DMS53 treated with DMSO at 0.1 percent for 48 hours (cell line): Measurements from ENCODE around the gene SERPIND1.

ENCODE experiments used
- DNase-seq: peaks from one replicate; lab custom pipeline; 2025; ENCODE audit not compliant: unreplicated experiment; lab: John Stamatoyannopoulos, UW

Gene SERPIND1

DNA sequence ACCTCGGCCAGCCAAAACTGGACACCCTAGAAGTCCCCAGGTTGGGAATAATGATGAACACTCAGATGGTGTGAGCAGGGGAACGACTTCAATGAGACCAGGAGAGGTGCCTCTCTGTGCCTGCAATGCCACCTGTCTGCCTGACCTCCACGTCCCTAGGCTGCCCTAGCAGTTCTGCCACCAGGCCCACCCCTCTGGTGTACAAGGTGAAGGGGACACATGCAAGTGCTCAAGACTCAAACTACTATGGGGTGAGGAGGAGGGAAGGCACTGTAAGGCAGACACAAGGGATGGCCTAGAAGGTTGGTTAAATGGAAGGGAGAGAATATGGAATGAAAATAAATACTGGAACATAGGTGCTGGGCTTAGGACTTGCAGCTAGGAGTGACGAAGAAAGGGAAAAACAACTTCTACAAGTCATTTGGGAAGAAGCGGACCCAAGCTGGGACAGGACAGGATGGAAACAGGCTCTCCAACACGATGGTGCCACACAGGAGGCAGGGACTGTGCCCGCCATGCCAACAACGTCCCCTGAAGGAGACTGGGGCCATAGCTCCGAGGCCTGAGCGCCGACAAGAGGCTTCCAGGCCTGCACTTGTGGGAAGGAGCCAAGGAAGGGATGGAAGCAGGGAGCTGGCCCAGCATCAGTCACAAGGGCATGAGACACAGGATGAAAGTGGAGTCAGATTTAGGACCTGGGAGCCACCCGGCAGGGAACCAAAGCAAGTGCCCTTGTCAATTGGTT, 18.5 kb downstream of the SERPIND1 start:
- no peak for DNase-seq

GRCh38 chr22:20792966-20793728, 19.2 kb downstream of the SERPIND1 start:
- DNase-seq: no peak

- no peak for DNase-seq
These were observed 20.1 kb downstream of the SERPIND1 start for GRCh38 chr22:20793748-20794649.

DNA sequence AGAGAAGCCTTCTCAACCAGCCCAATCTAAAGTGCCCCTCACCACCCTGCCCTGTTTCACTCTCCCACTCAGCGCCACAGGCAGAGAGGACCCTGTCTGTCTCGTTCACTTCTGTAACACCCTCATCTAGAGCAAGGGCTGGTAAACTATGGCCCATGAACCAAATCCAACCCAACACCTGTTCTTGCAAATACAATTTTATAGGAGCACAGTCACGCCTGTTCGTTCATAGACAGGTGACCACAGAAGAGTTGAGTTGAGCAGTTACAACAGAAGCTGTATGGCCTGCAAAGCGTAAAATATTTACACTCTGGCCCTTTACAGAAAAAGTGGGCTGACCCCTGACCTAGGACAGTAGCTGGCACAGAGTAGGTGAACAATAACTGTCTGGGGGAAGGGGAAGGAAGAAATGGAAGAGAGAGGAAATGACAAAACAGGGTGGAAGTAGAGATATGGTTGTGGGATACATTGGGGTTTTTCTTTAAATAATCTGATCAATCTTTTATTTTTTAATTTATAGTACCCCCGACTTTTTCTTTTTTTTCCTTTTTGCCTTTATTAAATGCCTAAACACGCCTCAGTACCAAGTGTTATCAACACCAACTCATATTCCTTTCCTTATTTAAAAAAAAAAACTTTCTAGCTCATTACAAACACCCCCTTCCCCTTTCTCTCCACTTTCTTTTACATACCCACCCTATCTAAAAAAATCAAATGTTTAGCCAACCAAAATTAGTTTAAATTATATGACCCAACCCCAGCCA, 20.9 kb downstream of the SERPIND1 start:
- no peak for DNase-seq

DNA sequence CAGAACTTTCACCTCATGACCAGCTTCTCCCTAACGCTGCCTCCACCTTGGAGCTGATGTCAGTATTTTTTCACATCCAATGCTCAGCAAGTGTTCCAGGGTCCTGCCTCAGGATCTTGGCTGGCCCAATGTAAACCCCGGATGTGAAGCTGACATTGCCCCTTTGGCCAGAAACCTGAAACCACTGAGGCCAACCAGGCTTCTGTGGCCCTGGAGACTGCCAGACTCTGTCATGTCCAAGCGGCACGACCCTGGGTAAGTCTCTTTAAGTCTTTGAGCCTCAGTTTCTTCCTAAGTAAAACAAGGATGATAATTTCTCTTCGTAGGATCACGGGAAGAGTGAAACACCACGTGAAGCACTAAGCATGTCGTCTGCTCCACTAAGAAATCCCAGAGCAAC, 22.8 kb downstream of the SERPIND1 start:
- no peak for DNase-seq

GRCh38 chr22:20798218-20798617, 24.3 kb downstream of the SERPIND1 start:
- no peak for DNase-seq

GRCh38 chr22:20798974-20799373, 25.1 kb downstream of the SERPIND1 start:
- DNase-seq: no peak

DNA sequence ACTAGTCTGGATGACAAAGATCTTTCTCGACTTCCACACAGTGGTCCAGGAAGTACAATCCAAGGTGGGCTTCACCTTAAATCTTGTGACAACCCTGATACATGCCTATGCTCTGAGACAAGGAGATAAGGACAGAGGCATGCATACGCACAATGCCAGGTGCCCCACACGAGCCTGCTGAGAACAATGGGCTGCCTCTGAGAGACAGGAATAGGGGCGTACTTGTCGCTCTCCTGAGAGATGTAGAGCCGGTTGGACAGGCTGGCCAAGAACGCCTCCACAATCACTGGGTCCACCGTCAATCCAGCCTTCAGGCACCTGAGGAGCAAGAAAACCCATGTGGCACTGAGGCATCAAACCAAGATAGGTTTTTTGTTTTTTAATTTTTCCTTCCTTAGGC, 25.5 kb downstream of the SERPIND1 start:
- no peak for DNase-seq

DNA sequence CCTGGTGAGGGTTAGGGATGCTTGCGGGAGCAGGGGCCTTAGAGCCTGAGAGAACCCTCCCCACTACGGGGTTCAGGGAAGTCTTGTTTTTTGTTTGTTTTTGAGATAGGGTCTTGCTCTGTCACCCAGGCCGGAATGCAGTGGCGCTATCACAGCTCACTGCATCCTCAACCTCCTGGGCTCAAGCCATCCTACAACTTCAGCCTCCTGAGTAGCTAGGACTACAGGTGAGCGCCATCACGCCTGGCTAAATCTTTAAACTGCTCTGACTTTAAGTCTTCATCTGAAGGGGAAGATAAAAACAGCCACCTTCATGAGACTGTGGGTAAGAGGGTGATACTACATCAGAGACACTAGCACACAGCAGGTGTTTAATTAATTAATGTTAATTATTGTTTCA, 28.5 kb downstream of the SERPIND1 start:
- DNase-seq: no peak

GRCh38 chr22:20802922-20803553, 29.1 kb downstream of the SERPIND1 start:
- DNase-seq: no peak

GRCh38 chr22:20803696-20804324, 29.9 kb downstream of the SERPIND1 start:
- no peak for DNase-seq

DNA sequence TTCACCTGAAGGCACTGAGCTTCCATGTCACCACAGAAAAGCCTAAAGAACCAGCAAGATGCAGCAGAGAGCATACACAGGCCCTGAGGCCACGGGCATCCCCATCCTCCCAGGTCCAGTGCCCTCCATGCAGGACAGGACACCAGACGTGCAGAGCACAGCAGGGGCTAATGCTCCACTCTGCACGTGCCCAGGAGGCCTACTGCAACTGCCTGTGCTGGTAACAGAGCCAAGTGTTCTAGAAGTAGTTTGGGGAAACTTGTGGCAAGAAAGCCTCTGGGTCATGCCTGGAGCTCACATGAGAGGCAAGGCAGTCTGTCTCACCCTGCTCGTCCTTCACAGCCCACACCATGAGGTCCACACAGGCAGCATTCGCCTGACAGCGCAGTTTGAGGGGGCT, 30.7 kb downstream of the SERPIND1 start:
- no peak for DNase-seq

DNA sequence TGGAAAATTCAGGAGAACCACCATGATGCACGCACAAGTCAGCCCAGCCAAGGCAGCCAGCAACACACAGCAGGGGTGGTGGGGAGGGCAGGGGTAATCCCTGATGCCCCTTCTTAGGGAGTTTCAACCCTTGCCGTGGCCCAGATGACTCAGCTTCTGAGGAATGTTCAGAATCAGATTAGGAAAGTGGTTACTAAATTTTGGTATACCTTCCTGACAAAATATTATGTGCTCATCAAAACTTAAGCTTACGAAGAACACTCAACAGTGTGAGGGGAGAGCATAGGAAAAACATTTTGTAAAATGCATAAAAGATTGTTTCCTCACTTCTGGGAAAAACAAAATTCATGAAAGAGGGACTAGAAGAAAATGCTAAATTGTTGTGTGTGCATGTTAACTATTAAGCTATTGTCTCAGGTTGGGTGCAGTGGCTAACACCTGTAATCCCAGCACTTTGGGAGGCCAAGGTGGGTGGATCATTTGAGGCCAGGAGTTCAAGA, 32.1 kb downstream of the SERPIND1 start:
- no peak for DNase-seq

DNA sequence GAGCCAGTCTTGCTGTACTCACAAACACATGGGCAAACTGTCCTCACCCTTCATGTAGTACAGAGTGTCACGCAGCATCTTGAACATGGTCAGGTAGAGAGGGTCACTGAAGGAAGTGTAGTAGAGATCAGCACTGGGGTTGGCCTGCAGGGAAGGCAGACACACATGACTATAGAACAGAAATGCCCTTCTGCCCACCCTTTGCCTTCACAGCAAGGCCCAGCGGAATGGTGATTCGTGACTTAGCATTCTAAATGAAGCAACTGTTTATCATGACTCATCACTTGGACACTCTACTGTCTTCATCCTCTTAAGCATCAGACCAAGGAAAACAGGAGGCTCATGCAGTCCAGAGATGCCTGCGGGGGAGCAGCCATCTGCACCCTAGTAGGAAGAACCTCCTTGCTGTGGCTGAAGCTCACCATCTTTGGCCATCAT, 33.4 kb downstream of the SERPIND1 start:
- no peak for DNase-seq

DNA sequence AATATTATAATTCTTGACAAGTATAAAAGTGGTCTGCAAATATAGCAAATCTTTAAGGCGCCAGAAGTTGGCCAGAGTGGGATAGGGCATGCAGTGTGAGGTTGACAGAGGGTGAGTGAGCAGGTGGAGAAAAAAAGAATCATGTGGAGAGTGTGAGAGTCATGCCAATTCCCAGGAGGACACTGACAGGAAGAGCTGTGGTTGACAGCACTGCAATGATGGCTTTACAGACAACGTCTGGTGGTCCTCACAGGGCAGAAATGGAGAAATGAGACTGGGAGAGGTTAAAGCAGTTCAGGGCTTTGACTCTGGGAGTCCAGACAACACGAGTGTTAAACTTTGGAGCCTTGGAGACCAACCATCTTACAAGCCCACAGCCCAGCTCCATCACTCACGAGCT, 34.9 kb downstream of the SERPIND1 start:
- no peak for DNase-seq

DNA sequence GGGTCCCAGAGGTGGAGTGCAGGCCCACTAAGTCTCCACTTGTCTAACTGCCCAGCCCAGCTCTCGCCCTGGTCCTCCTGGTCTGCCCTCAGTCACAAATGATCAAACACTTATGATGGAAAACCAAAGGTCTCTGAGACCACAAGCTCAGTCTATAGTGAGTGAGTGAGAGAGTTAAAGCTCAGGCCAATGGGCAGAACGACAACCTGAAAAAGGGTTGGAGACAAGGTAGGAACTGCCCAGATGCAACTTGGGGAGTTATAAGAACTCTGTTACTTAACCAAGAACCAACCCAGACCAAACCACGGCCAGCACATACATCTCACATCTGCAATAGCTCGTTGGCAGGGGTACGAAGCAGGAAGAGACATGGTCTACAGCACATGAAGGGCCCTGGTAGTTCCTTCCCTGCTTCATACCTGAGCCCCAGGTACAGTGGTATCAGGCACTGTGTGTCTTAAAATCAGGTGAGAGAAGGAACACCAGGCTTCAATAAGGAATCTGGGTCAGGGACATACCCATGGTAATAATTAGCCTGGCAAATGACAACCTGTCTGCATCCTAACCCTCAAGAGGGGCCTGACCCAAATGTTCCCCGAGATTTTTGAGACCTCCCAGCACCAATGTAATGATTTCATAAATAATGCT, 35.7 kb downstream of the SERPIND1 start:
- no peak for DNase-seq

- no peak for DNase-seq
These were observed 36.7 kb downstream of the SERPIND1 start for GRCh38 chr22:20810645-20811044.

GRCh38 chr22:20811171-20811570, 37.3 kb downstream of the SERPIND1 start:
- DNase-seq: no peak
